SU-DHL-6 (cell line): ENCODE measurements around the gene HS6ST1.

Source experiments
- EZH2phosphoT487 ChIP-seq: fragments of 200-600 bp; sonication (generic), shearing (Covaris generic); conservative IDR thresholded peaks from 2 replicates; pipeline ENCODE4 v1.6.1; 2018; ENCODE audit warnings: mild to moderate bottlenecking, antibody characterized with exemption, low read length, moderate library complexity, mixed read lengths
- TF ChIP-seq, protein P1 (sequence below): fragments of 200-600 bp; sonication (generic); IDR thresholded peaks from one replicate; pipeline ENCODE4 v1.5.1; 2017; ENCODE audit warnings: antibody characterized with exemption, mild to moderate bottlenecking, low read length, moderate library complexity; ENCODE audit not compliant: insufficient read depth, poor library complexity, severe bottlenecking

DNA sequence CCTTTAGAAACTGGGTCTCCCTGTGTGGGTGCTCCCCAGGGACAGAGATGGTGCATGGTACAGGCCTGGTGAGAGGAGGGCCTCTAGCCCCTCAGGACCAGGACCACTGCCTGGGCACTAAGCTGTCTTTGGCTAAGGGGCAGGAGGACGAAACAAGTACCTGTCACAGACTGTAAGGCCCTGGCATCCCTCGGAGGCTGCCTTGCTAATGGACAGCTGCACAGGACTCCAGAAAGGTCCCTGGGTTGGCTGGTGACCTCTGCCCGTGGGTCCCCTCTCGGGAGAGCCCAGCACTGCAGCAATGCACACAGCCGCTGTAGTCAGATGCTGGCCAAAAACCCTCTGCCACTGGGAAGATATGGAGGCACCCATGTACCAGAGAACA is 14.3 kb downstream of the HS6ST1 start:
- TF ChIP-seq, protein P1, sequence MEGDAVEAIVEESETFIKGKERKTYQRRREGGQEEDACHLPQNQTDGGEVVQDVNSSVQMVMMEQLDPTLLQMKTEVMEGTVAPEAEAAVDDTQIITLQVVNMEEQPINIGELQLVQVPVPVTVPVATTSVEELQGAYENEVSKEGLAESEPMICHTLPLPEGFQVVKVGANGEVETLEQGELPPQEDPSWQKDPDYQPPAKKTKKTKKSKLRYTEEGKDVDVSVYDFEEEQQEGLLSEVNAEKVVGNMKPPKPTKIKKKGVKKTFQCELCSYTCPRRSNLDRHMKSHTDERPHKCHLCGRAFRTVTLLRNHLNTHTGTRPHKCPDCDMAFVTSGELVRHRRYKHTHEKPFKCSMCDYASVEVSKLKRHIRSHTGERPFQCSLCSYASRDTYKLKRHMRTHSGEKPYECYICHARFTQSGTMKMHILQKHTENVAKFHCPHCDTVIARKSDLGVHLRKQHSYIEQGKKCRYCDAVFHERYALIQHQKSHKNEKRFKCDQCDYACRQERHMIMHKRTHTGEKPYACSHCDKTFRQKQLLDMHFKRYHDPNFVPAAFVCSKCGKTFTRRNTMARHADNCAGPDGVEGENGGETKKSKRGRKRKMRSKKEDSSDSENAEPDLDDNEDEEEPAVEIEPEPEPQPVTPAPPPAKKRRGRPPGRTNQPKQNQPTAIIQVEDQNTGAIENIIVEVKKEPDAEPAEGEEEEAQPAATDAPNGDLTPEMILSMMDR = no peak
- TF ChIP-seq EZH2phosphoT487 = no peak
